Activated T-helper 1 cell treated with Interleukin-2 at 50 U/mL for 16 hours (primary cell): Measurements from ENCODE around the gene SSH2.
A peak's percentile ranks its signal among the peaks of the same experiment; 100 is the strongest.
"Not testable (repeated sequence)": the region's sequence is repeated elsewhere in the genome, so short reads cannot be mapped to it uniquely, and the experiment has no call there.

ENCODE experiments used
- DNase-seq: peaks from one replicate; pipeline ENCODE4 v3.0.0-alpha.2; 2020; ENCODE audit warnings: low read depth

Gene SSH2

DNA sequence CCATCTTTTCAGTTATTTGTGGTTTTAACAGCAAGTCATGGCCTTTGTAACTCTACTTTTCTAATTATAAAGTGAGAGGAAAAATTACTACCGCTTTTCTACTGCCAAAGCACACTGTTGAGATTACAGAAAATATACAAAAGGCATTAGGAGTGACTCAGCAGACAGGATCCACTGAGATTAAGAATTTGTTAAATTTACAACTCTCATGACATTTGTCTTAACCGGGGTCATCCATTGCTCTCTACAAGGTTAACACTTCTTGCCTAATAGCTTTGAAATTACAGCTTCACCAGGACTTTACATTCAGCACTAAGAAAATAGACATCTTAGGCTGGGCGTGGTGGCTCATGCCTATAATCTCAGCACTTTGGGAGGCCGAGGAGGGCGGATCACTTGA is 93.4 kb downstream of the SSH2 start:
- DNase-seq, result no peak

DNA sequence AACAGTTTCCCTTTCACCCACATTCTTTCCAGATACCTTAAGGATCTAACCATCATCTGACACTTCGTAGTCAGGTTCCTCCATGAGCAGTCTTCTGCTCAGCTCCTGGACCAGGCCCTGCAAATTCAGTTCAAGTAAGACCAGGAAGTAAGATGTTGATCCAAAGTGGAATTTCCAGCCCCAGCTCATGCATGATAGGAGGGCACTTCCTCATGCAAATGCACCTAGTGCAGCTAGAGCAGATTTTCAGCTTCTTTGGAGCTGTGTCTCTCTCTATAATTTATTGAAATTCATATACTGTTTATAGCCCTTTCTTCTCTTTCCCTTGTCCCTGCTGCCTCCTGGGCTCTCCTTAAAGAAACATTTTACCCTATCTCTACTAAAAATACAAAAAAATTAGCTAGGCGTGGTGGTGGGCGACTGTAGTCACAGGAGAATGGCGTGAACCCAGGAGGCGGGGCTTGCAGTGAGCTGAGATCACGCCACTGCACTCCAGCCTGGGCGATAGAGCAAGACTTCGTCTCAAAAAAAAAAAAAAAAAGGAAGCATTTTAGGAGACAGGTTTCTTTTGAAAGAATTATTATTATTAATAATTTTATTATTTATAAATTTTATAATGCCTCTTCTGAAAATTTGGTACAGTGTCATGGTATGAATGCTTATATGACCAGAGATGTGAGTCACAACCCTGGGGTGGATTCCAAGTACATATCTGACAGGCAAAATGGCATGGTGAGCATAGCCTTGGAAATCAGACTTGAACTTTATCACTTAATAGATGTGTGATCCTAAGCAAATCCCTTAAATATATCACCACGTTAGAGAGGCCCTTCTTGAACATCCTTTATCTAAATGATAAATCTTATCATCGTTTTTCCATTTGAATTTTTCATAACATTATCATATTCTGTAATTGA is 94.3 kb downstream of the SSH2 start:
- no peak for DNase-seq

DNA sequence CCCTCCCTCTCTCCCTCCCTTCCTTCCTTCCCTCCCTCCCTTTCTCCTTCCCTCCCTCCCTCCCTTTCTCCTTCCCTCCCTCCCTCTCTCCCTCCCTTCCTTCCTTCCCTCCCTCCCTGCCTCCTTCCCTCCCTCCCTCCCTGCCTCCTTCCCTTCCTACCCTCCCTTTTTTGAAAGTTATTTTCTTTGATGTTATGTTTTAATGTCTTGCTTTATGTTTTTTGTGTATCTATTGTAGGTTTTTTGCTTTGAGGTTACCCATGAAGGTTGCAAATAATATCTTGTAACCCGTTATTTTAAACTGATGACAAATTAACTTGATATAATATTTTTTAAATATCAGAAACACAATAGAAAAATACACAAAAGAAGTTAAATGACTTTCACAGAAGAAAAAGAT is 96.2 kb downstream of the SSH2 start:
- no peak for DNase-seq

DNA sequence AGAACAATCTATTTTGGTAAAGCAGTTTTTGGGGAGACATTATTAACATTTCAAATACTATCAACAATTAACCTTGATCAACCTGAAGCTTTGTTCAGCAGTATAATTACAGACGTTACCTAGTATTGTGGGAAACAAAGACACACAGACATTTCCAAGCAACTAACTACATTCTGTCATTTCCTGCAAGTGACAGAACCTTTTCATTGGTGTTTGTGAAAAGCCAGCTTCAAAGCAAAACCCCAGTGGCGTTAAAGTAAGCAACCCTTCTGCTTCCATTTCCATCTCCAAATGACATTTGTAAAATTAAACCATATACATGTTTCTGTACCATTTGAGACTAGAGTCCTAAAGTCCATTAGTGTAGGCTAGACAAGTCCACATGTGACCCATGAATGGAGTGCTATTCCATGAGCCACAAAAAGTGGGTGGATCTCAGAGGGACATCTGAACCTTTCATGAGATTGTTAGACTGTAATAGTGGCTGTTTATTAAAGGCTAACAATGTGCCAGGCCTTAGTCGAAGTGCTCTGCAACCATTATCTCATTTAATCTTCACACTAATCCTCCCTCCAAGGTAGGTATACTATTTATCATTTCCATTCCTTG is 101.2 kb downstream of the SSH2 start:
- no peak for DNase-seq

DNA sequence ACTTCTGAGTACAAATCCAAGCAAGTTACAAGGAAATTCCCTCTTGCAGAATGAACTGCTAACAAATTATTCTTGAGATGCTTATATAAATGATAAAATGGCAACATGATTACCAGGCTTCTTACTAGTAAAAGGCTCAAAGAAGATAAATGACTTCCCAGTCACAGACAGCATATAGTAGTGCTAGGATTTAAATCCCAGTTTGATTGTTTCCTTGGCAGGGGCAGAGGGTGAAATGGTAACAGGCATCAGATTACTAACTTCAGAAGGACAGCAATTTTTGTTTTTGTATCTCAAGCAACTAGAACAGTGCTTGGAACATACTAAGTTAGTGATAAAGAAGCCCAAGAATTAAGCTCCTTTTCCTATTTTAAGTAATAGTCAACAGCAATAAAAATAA is 102.8 kb downstream of the SSH2 start:
- no peak for DNase-seq

DNA sequence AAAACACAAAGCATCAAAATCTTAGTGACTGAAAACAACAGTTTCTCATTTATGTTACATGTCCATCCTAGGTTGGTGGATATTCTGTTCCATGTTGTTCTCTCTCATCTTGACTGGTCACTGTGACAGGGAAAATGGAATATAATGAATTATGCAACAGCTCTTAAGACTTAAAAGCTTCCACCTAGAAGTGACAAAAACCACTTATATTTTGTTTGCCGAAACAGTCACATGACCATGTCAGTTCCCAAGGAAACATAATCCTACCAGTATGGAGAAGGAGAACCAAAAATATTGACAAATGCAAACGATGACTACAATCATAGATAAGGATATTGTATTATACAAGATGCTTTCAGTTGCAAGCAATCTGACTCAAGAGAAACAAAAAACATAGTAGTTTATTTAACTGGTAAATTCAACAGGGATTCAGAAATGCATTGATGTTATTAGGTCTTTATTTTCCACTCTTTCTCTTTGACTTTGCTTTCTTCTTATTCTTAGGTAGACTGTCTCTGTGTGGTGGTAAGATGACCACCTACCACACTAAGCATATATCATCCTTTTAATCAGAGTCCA is 103.8 kb downstream of the SSH2 start:
- no peak for DNase-seq

DNA sequence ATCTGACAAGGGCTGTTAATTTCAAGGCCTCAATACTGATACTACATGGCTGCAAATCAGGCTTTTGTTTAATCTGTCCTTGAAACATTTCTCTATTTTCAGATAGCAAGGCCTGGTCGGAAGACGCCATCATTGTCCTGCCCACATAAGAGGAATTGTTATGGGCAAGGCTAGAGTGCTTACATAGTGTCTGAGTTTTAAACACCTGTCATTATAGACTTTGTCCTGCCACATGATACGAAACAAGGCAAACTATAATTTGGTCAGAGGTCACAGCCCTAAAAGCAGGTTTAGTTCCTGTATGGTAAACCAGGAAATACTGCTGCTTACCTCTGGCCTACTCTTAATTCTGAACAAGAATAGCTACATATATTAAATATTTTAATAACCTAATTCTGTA is 104.4 kb downstream of the SSH2 start:
- DNase-seq, result no peak

DNA sequence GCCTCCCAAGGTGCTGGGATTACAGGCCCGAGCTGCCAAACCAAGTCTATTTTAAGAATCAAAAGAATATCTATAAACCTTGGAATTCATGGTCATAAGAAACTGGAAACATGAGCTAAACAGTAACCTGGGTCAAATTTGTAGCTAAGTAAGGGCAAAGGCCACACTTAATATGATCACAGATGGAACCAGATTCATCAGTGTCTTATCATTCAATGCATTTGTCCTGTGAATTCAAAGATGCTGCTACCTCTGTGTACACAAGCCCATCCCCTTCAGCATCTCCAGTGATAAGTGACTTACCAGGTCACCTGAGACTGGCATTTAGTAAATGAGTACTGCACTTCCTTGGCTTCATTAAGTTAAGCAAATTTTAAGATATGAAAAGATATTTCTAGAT is 108.1 kb downstream of the SSH2 start:
- no peak for DNase-seq

DNA sequence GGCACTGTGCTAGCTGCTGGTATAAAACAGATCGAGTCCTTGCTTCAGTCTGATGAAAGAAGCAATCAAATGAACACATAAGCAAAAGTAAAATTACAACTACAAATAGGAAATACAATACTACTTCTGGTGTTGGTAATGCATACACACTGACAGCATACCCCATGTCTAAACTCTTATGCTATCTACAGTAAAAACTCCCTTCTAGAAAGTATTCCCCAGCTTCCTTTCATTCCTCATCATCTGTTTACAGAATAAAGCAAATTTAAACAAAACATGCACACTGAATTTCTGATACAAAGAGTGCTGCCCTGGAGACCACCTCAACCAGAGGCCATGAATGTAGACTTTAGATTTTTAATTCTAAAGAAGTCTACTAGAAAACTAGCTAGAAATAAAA is 109.6 kb downstream of the SSH2 start:
- DNase-seq, result no peak

DNA sequence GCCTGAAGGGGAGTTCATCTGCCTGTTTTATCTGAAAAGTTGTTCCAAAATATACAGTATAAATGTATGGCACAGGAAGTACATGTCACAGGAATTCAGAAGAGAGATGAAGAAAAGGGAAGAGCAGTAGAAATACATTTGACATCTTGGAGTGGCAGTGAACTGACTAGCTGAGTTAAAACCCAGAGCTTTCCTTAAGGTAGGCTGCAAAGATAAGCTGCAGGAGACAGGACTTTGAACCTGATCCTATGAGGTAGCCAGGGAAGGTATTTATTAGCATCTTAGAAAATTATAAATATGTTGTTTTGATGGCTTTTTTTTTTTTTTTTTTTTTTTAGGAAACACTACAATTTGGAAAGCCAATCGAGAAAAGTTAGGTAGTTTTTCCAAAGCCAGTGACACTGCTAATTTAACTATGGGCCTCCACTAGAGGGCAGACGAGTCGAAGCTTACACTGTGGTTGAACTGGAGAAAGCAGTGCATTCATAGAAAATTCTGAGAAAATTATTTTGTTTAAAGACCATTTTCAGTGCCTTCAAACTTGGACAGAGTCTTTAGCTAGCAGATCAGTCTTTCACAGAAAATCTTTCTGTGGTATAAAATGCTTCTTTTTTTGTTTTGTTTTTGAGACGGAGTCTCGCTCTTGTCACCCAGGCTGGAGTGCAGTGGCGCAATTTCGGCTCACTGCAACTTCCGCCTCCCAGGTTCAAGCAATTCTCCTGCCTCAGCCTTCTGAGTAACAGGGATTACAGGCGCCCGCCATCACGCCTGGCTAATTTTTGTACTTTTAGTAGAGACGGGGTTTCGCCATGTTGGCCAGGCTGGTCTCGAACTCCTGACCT is 122.3 kb downstream of the SSH2 start:
- DNase-seq, result peak; percentile 42

DNA sequence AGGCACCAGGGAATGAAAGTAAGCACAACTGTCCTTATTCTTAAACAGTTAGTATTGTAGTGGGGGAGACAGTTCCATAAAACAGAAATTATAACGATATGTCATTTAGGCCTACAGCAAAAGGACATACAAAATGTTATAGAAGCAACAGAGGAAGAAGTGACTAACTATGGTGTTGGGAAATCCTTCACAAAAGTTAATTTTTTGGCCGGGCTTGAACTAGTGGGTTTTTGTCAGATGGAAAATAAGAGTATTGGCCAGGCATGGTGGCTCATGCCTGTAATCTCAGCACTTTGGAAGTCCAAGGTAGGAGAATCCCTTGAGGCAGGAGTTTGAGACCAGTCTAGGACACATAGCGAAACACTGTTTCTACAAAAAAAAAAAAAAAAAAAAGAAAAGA is 127.8 kb downstream of the SSH2 start:
- no peak for DNase-seq

DNA sequence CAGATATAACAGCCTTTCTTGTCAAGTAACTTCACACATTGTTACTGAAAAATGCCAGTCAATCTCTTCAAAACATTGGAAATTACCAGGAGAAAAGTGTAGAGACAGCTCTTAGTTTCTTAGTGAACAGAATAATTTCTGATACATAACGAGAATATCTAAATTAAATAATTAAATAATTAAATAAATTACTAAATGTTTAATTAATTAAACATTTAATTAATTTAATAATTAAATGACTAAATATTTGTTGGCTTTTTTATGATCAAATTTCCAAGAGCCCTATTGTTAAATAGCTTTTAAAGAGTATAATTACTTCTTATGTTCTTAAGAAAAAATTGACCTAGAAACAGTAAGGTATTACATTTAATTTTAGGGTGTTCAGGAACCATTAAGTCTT is 129.6 kb downstream of the SSH2 start:
- no peak for DNase-seq

DNA sequence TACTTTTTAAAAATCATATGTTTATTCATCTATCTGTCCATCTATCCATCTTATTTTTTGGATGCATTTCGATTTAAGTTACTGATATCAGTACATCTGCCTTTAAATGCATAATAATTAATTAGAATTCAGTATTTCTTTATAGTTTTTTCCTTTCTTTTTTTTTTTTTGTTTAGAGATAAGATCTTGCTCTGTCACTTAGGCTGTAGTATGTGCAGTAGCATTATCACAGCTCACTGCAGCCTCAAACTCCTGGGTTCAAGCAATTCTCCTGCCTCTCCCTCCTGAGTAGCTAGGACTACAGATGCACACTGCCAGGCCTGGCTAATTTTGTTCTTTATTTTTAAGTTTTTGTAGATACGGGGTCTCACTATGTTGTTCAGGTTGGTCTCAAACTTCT is 133.4 kb downstream of the SSH2 start:
- DNase-seq, result no peak

DNA sequence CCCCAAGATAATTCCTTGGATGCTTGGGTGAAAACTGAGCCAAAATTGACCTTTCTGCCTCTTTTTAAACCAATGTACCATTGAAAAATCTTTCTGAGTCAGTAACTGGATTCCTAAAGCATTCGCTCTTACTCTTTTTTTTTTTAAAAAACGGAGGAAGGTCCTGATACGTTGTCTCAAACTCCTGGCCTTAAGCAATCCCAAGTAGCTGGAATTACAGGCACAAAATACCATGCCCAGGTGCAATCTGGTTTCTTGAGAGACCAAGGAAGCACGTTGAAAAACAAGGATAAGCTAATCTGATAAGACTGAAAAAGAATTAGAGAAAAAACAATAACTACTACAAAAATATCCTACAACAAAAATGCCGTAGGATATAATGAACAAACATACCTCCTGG is 136.5 kb downstream of the SSH2 start:
- DNase-seq, result no peak

DNA sequence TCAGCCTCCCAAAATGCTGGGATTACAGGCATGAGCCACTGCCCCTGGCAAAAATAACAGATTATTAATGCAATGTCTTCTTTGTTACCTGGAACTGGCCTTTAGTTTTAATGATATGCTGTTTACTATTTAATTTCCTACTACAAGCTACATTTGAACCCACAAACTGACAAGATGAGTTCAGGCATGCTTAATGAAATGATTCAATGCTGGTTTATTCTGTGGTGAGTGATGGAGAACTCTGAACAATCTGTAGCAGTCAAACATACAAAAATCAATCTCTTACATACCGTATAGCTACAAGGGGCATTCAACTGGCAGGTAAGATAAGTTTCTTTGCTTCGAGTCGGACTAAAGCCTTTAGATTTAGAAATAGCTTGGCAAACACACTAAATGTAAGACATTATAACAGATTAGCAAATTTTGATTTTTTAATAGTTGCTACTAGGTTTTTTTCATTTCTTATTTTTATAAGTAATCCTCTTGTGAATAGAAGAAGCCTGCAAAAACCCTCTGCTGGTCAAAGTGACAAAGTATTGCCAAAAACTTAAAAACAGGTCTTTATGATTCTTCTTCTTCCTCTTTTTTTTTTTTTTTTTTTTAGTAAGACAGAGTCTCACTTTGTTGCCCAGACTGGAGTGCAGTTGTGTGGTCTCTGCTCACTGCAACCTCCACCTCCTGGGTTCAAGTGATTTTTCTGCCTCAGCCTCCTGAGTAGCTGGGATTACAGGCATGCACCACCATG is 138.5 kb downstream of the SSH2 start:
- DNase-seq, result no peak

DNA sequence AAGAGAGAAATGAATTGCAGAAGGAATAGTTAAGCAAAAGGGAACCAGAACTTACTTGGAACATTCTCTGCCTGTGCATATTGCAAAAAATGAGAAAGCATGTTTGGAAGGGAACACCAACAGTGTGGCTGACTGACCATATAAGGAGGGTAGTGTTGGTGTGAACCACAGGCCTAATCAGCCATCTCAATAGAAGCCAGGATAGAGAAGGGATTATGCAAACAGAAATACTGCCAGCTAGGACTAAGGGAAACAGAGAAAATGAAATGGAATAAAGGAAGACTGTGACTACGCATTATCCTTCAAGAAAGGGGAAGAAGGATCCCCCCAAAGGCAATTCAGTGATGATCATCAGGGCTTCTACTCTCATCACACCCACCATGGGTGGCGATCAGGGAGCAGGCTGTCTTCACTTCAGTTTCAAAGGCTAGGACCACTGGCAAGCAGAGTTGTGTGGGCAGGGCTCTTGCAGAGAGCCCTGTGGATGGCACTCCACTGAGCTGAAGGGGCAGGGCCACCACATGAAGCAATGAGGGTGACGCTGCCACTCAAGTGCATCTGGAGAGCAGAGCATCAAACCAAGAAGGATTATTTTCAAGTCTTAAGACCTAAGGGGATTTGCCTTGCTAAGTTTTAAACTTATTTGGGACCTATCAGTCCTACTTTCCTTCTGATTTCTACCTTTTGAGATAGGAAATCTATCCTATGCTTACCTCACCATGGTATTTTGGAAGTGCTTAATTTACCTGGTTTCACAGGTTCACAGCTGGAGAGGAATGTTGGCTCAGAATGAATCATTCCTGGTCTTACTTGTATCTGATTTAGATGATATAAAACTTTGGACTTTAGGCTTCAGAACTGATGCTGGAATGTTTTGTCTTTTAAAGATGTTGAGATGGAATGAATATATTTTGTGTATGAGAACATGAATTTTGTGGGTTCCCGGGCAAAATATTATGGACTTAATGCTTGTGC is 140.5 kb downstream of the SSH2 start:
- no peak for DNase-seq

DNA sequence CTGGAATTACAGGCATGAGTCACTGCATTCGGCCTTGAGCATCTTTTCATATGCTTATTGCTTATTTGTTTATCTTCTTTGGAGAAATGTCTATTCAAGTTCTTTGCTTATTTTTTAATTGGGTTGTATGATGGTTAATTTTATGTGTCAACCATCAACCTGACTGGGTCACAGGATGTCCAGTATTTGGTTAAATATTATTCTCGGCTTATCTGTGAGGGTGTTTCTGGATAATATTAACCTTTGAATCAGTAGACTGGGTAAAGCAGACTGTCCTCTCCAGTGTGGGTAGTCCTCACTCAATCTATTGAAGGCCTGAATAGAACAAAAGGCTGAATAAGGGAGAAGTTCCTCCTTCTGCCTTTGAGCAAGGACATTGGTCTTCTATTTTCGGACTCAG is 142.0 kb downstream of the SSH2 start:
- DNase-seq, result no peak

DNA sequence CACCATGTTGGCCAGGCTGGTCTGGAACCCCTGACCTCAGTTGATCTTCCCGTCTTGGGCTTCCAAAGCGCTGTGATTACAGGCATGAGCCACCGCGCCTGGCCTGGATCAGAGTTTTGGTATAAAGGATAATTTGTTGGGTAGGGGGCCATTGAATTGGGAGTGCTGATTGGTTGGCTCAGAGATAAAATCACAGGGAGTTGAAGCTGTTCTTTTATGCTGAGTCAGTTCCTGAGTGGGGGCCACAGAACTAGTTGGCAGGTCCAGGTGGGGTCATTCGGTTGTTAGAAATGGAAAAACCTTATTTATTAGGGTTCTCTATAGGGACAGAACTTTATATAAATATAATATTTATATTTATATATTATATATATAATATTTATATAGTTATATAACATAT is 147.1 kb downstream of the SSH2 start:
- DNase-seq, result no peak

DNA sequence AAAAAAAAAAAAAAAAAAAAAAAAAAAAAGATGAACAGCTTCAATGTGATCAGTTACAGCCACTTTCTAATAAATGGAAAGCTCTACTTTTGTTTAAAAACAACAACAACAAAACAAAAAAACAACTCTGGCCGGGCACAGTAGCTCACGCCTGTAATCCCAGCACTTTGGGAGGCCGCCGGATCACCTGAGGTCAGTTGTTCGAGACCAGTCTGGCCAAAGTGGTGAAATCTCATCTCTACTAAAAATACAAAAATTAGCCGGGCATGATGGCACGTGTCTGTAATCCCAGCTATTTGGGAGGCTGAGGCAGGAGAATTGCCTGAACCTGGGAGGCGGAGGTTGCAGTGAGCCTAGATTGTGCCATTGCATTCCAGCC is 150.2 kb downstream of the SSH2 start:
- DNase-seq, result not testable (repeated sequence)

DNA sequence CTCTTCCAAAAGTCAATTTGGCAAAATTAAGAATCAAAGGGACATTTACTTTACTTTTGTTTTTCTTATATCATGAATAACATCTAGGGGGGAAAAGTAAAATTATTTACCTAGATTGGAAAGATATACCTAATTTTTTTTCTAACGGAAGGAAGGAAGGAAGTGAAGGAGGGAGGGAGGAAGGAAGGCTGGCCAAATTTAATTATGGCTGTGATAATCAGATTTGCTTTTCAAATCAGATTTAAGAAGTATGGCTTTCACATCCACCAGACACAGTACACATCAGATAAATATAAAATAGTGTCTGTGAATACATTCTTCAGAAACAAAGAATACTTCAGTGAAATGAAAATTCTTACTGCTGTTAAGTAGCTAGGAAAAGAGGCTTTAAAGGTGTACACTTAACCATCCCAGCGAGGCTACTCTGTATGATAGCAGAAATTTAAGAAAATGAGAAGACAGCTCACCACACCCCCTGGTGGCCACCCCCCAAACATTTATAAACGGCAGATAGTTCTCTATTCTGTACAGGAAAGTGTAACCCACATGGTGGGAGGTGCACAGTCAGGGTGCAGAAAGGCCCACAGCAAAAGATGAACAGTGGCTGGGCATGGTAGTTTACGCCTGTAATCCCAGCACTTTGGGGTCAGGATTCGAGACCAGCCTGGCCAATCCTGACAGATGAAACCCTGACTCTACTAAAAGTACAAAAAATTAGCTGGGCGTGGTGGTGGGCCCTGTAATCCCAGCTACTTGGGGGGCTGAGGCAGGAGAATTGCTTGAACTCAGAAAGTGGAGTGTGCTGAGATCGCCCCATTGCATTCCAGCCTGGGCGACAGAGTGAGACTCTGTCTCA is 150.8 kb downstream of the SSH2 start:
- peak; percentile 56 for DNase-seq
